Mucosa of rectum (tissue), 2 donors: ENCODE data around the gene TUBB4B.
A peak's percentile ranks its signal among the peaks of the same experiment; 100 is the strongest.

ENCODE experiments used
- H3K27ac ChIP-seq, 2 donors: one replicate each; pipeline ENCODE4 v1.7.0; 2013; ENCODE audit warnings: inconsistent platforms in 2 of 2, low read depth in 2 of 2, low read length in 2 of 2
- H3K27me3 ChIP-seq, 2 donors: one replicate each; pipeline ENCODE4 v1.7.0; 2013; ENCODE audit warnings: low read length in 2 of 2; ENCODE audit not compliant: control insufficient read depth in 2 of 2, insufficient read depth in 2 of 2
- H3K36me3 ChIP-seq, 2 donors: one replicate each; pipeline ENCODE4 v1.7.0; 2013; ENCODE audit warnings: low read length in 2 of 2; ENCODE audit not compliant: control insufficient read depth in 2 of 2, insufficient read depth in 2 of 2
- H3K4me1 ChIP-seq, 2 donors: one replicate each; pipeline ENCODE4 v1.7.0; 2013; ENCODE audit warnings: low read length in 2 of 2, mild to moderate bottlenecking in 1 of 2; ENCODE audit not compliant: control insufficient read depth in 2 of 2, insufficient read depth in 2 of 2
- H3K4me3 ChIP-seq, 2 donors: one replicate each; pipeline ENCODE4 v1.7.0; 2013; ENCODE audit warnings: low read length in 2 of 2
- H3K9ac ChIP-seq, 2 donors: one replicate each; pipeline ENCODE4 v1.7.0; 2013; ENCODE audit warnings: low read length in 2 of 2, low read depth in 1 of 2, mild to moderate bottlenecking in 1 of 2
- H3K9me3 ChIP-seq, 2 donors: one replicate each; pipeline ENCODE4 v1.7.0; 2013; ENCODE audit warnings: low read length in 2 of 2; ENCODE audit not compliant: control insufficient read depth in 2 of 2
- donor health status: healthy.
- donor health status: Normal muscosa, but diverticular disease.

The TUBB4B gene

GRCh38 chr9:137266162-137266527 lies 25.1 kb downstream of the TUBB4B start:
- H3K4me3 ChIP-seq: no peak overlapping the region
- no peaks in the 10 kb centered on the region for H3K9me3 ChIP-seq
- no peaks in the 10 kb centered on the region for H3K27me3 ChIP-seq
- no peak overlapping the region for H3K27ac ChIP-seq
- no peak overlapping the region for H3K9ac ChIP-seq
- peaks cover 15 to 21% of the 10 kb centered on the region in 2 donors for H3K4me1 ChIP-seq
- H3K36me3 ChIP-seq: peaks cover 17 to 38% of the 10 kb centered on the region in 2 donors

DNA sequence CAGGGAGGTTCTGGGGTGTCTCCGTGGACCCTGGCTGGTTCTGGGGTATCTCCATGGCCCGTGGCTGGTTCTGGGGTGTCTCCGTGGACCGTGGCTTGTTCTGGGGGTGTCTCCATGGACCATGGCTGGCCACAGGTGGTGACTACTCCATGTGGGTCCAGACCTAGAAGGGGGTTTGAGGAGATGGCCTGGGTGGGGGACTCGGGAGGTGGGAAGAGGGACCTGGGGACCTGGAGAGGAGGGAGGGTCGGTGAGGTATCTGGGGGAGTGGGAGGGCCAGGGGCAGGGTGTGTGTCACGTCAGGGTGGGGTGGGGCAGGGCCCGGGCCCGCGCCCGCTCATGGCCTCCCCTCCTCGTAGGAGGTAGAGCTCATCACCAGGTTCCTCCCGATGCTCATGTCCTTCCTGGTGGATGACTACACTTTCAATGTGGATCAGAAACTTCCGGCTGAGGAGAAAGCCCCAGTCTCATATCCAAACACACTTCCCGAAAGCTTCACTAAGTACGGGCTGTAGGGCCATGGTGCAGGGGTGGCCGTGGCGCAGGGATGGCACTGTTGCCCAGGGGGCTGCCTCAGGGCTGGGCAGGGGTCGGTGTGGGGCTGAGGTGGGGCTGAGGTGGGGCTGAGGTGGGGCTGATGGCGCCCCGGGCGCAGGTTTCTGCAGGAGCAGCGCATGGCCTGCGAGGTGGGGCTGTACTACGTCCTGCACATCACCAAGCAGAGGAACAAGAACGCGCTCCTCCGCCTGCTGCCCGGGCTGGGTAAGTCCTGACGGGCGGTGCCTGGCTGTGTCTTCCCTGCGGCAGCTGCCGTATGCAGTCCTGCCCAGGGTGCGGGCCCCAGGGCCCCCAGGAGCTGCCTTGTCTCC lies 25.7 kb downstream of the TUBB4B start:
- no peak overlapping the region for H3K27ac ChIP-seq
- H3K4me3 ChIP-seq: no peak overlapping the region
- H3K9me3 ChIP-seq: no peaks in the 10 kb centered on the region
- peaks cover 15 to 21% of the 10 kb centered on the region in 2 donors for H3K4me1 ChIP-seq
- peaks cover 17 to 38% of the 10 kb centered on the region in 2 donors for H3K36me3 ChIP-seq
- H3K9ac ChIP-seq: no peak overlapping the region
- H3K27me3 ChIP-seq: no peaks in the 10 kb centered on the region

GRCh38 chr9:137267933-137268355 lies 26.9 kb downstream of the TUBB4B start:
- Histone ChIP-seq H3K4me3 (no peak overlapping the region), H3K36me3 (peaks cover 20 to 38% of the 10 kb centered on the region in 2 donors), H3K4me1 (peaks cover 15 to 21% of the 10 kb centered on the region in 2 donors), H3K9ac (no peak overlapping the region), H3K27me3 (no peaks in the 10 kb centered on the region), H3K9me3 (no peaks in the 10 kb centered on the region), H3K27ac (peak overlapping the region in 1 of 2 donors; percentile 4)

GRCh38 chr9:137268538-137269201 lies 27.6 kb downstream of the TUBB4B start:
- Histone ChIP-seq H3K9me3 (no peaks in the 10 kb centered on the region), H3K27me3 (no peaks in the 10 kb centered on the region), H3K27ac (peak overlapping the region; percentile 67 to 81), H3K4me1 (peaks cover 15 to 21% of the 10 kb centered on the region in 2 donors), H3K9ac (peak overlapping the region; percentile 50 to 60), H3K36me3 (peaks cover 24 to 37% of the 10 kb centered on the region in 2 donors), H3K4me3 (peak overlapping the region; percentile 49 to 55)

- H3K4me3 ChIP-seq: peak overlapping the region; percentile 49 to 55
- peaks cover 15 to 27% of the 10 kb centered on the region in 2 donors for H3K4me1 ChIP-seq
- no peaks in the 10 kb centered on the region for H3K27me3 ChIP-seq
- no peaks in the 10 kb centered on the region for H3K9me3 ChIP-seq
- peak overlapping the region; percentile 50 to 60 for H3K9ac ChIP-seq
- peak overlapping the region; percentile 76 to 81 for H3K27ac ChIP-seq
- H3K36me3 ChIP-seq: peaks cover 18 to 30% of the 10 kb centered on the region in 2 donors
Observed at GRCh38 chr9:137269231-137269772, 28.2 kb downstream of the TUBB4B start.

DNA sequence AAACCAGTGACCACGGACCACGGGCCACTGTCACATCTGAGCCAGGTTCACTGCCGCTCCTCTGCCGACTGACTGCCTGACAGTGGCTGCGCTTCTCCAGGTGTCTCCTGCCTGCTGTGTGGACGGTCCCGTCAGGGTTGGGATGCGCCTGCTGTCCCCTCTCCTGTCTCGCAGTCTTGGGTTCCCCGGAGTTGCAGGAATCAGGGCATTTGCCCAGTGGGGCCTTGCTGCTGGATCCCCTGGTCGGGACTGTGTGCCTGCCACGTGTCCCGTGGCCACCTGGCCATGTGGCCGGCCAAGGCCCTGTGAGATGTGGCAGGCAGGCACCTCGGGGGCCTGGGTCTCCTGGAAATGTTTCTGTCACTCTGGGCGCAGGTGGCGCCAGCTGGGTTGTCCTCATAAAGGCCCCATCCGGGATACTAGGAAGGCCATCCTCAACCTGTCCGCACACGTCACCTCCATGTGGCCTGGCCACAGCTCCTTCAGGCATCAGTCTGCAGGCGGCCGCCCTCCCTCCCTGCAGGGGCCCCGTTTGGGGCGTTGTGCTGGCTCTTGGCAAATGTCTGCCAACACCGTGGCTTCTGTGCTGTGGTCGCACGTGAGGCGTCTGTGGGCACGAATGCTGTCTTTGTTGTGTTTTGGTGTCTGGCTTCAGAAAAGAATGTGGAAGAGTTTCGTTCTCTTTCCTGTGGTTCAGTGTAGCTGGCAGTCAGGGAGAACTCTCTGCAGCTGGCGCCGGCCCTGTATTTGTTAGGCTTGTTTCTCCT lies 30.0 kb downstream of the TUBB4B start:
- Histone ChIP-seq H3K27me3 (no peaks in the 10 kb centered on the region), H3K9ac (no peak overlapping the region), H3K36me3 (peaks cover 11 to 21% of the 10 kb centered on the region in 2 donors), H3K27ac (no peak overlapping the region), H3K9me3 (no peaks in the 10 kb centered on the region), H3K4me3 (no peak overlapping the region), H3K4me1 (peaks cover 17 to 40% of the 10 kb centered on the region in 2 donors)

DNA sequence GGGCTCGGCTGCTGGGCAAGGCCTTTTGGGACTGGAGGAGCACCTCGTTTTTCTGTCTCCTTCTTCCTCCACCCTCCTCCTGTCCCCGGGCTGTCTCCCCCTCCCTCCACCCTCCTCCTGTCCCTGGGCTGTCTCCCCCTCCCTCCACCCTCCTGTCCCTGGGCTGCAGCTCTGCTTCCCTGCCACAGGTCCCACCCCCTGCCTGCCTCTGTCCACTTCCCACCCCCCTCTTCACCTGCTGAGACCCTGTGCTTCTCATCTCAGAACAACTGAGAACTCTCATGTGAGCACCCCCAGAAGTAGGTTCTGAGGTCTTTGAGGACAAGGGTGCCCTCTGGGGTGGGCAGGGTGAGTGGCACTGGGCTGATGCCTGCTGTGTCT lies 30.6 kb downstream of the TUBB4B start:
- H3K9me3 ChIP-seq: no peaks in the 10 kb centered on the region
- no peaks in the 10 kb centered on the region for H3K27me3 ChIP-seq
- peaks cover 23 to 44% of the 10 kb centered on the region in 2 donors for H3K4me1 ChIP-seq
- H3K9ac ChIP-seq: no peak overlapping the region
- H3K4me3 ChIP-seq: no peak overlapping the region
- H3K36me3 ChIP-seq: peaks cover 9 to 16% of the 10 kb centered on the region in 2 donors
- no peak overlapping the region for H3K27ac ChIP-seq

- Histone ChIP-seq H3K27ac (no peak overlapping the region), H3K36me3 (peaks cover 6 to 16% of the 10 kb centered on the region in 2 donors), H3K9me3 (no peaks in the 10 kb centered on the region), H3K27me3 (no peaks in the 10 kb centered on the region), H3K4me1 (peaks cover 31 to 52% of the 10 kb centered on the region in 2 donors), H3K4me3 (no peak overlapping the region), H3K9ac (no peak overlapping the region)
Observed at GRCh38 chr9:137272241-137273094, 31.4 kb downstream of the TUBB4B start.

DNA sequence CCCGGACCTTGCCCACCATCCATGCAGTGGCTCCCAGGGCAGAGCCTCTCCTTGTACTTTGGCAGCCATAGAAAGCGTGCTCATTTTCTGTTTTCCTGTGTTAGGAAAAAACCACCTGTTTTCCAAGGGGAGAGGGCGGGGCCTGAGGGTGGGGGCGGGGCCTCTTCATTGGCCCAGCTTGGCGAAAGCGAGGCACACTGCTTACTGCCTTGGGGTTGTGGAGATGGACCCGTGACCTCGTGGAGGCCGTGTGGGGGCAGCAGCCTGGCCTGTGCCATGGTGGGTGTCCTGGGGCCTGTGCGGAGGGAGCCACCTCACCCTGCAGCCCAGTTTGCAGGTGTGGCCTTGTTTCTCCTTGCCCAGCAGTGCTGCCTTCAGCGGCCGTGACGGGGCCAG lies 32.0 kb downstream of the TUBB4B start:
- peaks cover 6 to 12% of the 10 kb centered on the region in 2 donors for H3K36me3 ChIP-seq
- no peak overlapping the region for H3K9ac ChIP-seq
- peaks cover 31 to 51% of the 10 kb centered on the region in 2 donors for H3K4me1 ChIP-seq
- no peaks in the 10 kb centered on the region for H3K27me3 ChIP-seq
- H3K27ac ChIP-seq: no peak overlapping the region
- H3K4me3 ChIP-seq: no peak overlapping the region
- no peaks in the 10 kb centered on the region for H3K9me3 ChIP-seq
